Activated CD8-positive, alpha-beta memory T cell treated with anti-CD3 and anti-CD28 coated beads, Interleukin-2, amount 10 ng/mL, durations not matched to agents 7 days and 5 days (primary cell): ENCODE measurements around the gene UBTD1. TPM values are rescaled to one million over a fixed set of nuclear protein-coding genes. Genes with fewer than 3 reads are reported as not detected.
A peak's percentile ranks its signal among the peaks of the same experiment; 100 is the strongest.
"Not testable (repeated sequence)": the region's sequence is repeated elsewhere in the genome, so short reads cannot be mapped to it uniquely, and the experiment has no call there.

Experiments
- ATAC-seq: fragments of 150-1000 bp; cut with Tn5 transposase; one replicate; pipeline ENCODE4 v1.10.0; 2021; ENCODE audit warnings: moderate library complexity
- CTCF ChIA-PET: fragments of 350-600 bp; sonication (Branson Sonifier 250); formaldehyde crosslinking; loops from one replicate; lab custom pipeline; 2021; ENCODE audit warnings: antibody characterized with exemption; lab: Charles Lee
- DNase-seq: peaks from one replicate; pipeline ENCODE4 v3.0.0-alpha.2; 2020
- H3K27ac Mint-ChIP-seq: one replicate; pipeline ENCODE4 v1.8.0; 2021; ENCODE audit warnings: mild to moderate bottlenecking, mixed read lengths
- H3K27me3 Mint-ChIP-seq: one replicate; pipeline ENCODE4 v1.8.0; 2021; ENCODE audit warnings: mixed read lengths
- H3K36me3 Mint-ChIP-seq: one replicate; pipeline ENCODE4 v1.8.0; 2021; ENCODE audit warnings: mild to moderate bottlenecking, mixed read lengths
- H3K4me1 Mint-ChIP-seq: one replicate; pipeline ENCODE4 v1.8.0; 2021; ENCODE audit warnings: mixed read lengths
- H3K4me3 Mint-ChIP-seq: one replicate; pipeline ENCODE4 v1.8.0; 2021; ENCODE audit warnings: mild to moderate bottlenecking, moderate library complexity, mixed read lengths
- H3K9me3 Mint-ChIP-seq: one replicate; pipeline ENCODE4 v1.8.0; 2022; ENCODE audit warnings: low read depth, mixed read lengths
- total RNA-seq, 2 experiments: library from RNA; stranded (reverse); gene quantifications; one replicate each; pipeline ENCODE4 v1.2.3, GENCODE V29; 2021

The UBTD1 gene
- total RNA-seq, 2 experiments from 2014 or later: 0.88 to 1.3 TPM

DNA sequence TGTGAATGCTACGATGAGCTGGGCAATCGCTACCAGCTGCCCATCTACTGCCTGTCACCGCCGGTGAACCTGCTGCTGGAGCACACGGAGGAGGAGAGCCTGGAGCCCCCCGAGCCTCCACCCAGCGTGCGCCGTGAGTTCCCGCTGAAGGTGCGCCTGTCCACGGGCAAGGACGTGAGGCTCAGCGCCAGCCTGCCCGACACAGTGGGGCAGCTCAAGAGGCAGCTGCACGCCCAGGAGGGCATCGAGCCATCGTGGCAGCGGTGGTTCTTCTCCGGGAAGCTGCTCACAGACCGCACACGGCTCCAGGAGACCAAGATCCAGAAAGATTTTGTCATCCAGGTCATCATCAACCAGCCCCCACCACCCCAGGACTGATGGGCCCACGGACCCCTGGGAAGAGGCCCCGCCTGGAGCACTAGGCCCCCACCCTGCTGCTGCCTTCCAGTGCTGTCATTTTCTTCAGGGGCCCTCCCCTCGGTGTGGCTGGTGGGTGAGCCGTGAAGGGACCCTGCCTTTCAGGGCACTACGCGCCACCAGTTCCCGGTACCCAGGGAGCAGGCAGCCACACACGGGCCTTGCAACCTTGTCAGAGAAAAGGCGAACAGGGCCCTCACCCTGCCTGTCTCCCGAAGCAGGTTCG is 71.5 kb downstream of the UBTD1 start:
- H3K4me3 Mint-ChIP-seq: no peak overlapping the region
- H3K4me1 Mint-ChIP-seq: peaks cover 8% of the 10 kb centered on the region
- H3K9me3 Mint-ChIP-seq: no peaks in the 10 kb centered on the region
- no peaks in the 10 kb centered on the region for H3K36me3 Mint-ChIP-seq
- H3K27me3 Mint-ChIP-seq: no peaks in the 10 kb centered on the region
- H3K27ac Mint-ChIP-seq: no peak overlapping the region
- no peak for DNase-seq
- CTCF ChIA-PET: interaction anchor here (1.6 to 5.5 kb wide), 3 partner anchors 22 to 131 kb away, joined by 4 to 55 read pairs (median 10); no protein-coding TSS in a partner anchor
- ATAC-seq: no peak

- Mint-ChIP-seq H3K27ac (no peak overlapping the region), H3K4me1 (peaks cover 8% of the 10 kb centered on the region), H3K27me3 (no peaks in the 10 kb centered on the region), H3K36me3 (no peaks in the 10 kb centered on the region), H3K4me3 (no peak overlapping the region), H3K9me3 (no peaks in the 10 kb centered on the region)
- ATAC-seq: no peak
- DNase-seq: no peak
- CTCF ChIA-PET: interaction anchor here (1.4 to 5.5 kb wide), 14 partner anchors 10 to 165 kb away, joined by 4 to 55 read pairs (median 10); partner anchors contain the start of genes PI4K2A and ZFYVE27
Observed at GRCh38 chr10:97570789-97571471, 72.2 kb downstream of the UBTD1 start.

GRCh38 chr10:97571622-97572021 is 72.9 kb downstream of the UBTD1 start:
- CTCF ChIA-PET: interaction anchor here (0.7 to 5.5 kb wide), 34 partner anchors 9 to 460 kb away, joined by 3 to 55 read pairs (median 6); partner anchors contain the start of genes AVPI1, C10orf62, PI4K2A and ZFYVE27
- no peak overlapping the region for H3K4me3 Mint-ChIP-seq
- peaks cover 4% of the 10 kb centered on the region for H3K4me1 Mint-ChIP-seq
- H3K36me3 Mint-ChIP-seq: no peaks in the 10 kb centered on the region
- H3K27me3 Mint-ChIP-seq: no peaks in the 10 kb centered on the region
- DNase-seq (no peak), ATAC-seq (no peak)
- no peaks in the 10 kb centered on the region for H3K9me3 Mint-ChIP-seq
- no peak overlapping the region for H3K27ac Mint-ChIP-seq

GRCh38 chr10:97572214-97572989 is 73.7 kb downstream of the UBTD1 start, which contains the start of gene ANKRD2:
Gene ANKRD2, plus strand, starts transcription at chr10:97572779. Its CDS starts 10 bp downstream, at chr10:97572789.
- H3K27me3 Mint-ChIP-seq: peaks cover 3% of the 10 kb centered on the region
- no peaks in the 10 kb centered on the region for H3K9me3 Mint-ChIP-seq
- no peak within 1 kb of the TSS for H3K27ac Mint-ChIP-seq
- H3K4me3 Mint-ChIP-seq: no peak within 1 kb of the TSS
- ATAC-seq (peak; percentile 90), DNase-seq (peak; percentile 80)
- H3K4me1 Mint-ChIP-seq: peaks cover 2% of the 10 kb centered on the region
- CTCF ChIA-PET: interaction anchor here (0.6 to 5.5 kb wide), 36 partner anchors 9 to 461 kb away, joined by 3 to 55 read pairs (median 5); partner anchors contain the start of genes AVPI1, C10orf62, PI4K2A and ZFYVE27
- no peaks in the 10 kb centered on the region for H3K36me3 Mint-ChIP-seq

GRCh38 chr10:97573021-97573420 is 74.3 kb downstream of the UBTD1 start:
- H3K9me3 Mint-ChIP-seq: no peaks in the 10 kb centered on the region
- DNase-seq (no peak), ATAC-seq (no peak)
- peaks cover 2% of the 10 kb centered on the region for H3K4me1 Mint-ChIP-seq
- no peak overlapping the region for H3K4me3 Mint-ChIP-seq
- no peaks in the 10 kb centered on the region for H3K36me3 Mint-ChIP-seq
- CTCF ChIA-PET: interaction anchor here (0.6 to 5.5 kb wide), 17 partner anchors 8 to 160 kb away, joined by 3 to 55 read pairs (median 7); partner anchors contain the start of gene AVPI1
- peaks cover 8% of the 10 kb centered on the region for H3K27me3 Mint-ChIP-seq
- H3K27ac Mint-ChIP-seq: no peak overlapping the region

DNA sequence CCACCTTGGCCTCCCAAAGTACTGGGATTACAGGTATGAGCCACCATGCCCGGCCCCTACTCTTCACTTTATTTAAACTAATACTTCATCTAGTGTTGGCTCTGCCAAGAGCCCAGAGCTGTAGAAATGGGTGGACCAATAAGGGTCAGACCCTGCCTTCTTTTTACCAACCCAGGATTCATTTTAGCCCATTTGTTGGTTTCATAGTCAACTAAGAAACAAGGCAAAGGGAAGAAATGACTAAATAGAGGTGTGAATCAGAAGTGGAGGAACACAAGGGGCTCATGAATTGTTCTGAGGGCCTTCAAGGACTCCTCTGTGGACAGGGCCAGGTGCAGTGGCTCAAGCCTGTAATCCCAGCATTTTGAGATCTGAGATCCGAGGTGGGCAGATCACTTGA is 74.9 kb downstream of the UBTD1 start:
- ATAC-seq: no peak
- H3K4me1 Mint-ChIP-seq: peaks cover 2% of the 10 kb centered on the region

DNA sequence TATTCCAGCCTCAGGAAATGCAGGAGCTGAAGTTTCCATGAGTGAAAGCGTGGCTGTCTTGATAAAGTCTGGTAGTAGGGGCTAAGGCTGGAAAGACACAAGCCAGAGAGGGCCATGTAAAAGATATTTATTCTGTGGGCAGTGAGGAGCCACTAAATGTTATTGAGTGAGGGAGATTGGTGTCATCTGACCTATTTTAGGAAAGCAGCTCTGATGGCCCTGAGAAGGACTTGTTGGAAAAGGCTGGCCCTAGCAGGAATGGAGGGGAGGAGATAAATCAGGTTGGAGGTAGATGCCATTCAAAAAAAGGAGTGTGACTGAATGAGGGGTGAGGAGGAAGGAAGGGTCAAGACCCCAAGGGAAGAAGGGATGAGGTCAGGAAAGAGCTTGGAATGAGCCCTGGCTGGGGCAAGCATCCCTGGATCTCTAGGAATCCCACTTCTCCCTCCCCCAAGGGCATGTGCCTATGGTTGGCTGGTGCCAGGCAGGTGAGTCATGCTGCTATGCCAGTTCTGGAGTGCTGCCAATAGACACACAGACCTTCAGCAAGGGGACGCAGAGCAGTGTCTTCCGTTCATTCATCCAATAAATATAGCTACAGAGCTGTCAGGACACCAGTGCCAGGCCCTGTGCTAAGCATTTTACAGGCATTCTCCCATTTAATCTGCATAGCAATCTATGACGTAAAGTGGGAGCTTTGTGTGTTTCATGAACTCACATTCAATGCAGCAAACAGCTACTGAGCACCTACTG is 75.8 kb downstream of the UBTD1 start:
- H3K36me3 Mint-ChIP-seq: no peaks in the 10 kb centered on the region
- H3K4me3 Mint-ChIP-seq: no peak overlapping the region
- no peak for ATAC-seq
- H3K27ac Mint-ChIP-seq: no peak overlapping the region
- no peak for DNase-seq
- H3K9me3 Mint-ChIP-seq: no peaks in the 10 kb centered on the region
- CTCF ChIA-PET: interaction anchor here (1.1 to 5.5 kb wide), 6 partner anchors 11 to 39 kb away, joined by 3 to 55 read pairs (median 4); no protein-coding TSS in a partner anchor
- peaks cover 2% of the 10 kb centered on the region for H3K4me1 Mint-ChIP-seq
- H3K27me3 Mint-ChIP-seq: peaks cover 17% of the 10 kb centered on the region

More for the DNA sequence above, 74.9 kb downstream of the UBTD1 start:
- Mint-ChIP-seq H3K9me3 (no peaks in the 10 kb centered on the region), H3K27ac (no peak overlapping the region), H3K27me3 (peaks cover 15% of the 10 kb centered on the region), H3K4me3 (no peak overlapping the region), H3K36me3 (no peaks in the 10 kb centered on the region)
- CTCF ChIA-PET: interaction anchor here (0.8 to 5.5 kb wide), 7 partner anchors 7 to 40 kb away, joined by 3 to 55 read pairs (median 4); no protein-coding TSS in a partner anchor
- DNase-seq: no peak

DNA sequence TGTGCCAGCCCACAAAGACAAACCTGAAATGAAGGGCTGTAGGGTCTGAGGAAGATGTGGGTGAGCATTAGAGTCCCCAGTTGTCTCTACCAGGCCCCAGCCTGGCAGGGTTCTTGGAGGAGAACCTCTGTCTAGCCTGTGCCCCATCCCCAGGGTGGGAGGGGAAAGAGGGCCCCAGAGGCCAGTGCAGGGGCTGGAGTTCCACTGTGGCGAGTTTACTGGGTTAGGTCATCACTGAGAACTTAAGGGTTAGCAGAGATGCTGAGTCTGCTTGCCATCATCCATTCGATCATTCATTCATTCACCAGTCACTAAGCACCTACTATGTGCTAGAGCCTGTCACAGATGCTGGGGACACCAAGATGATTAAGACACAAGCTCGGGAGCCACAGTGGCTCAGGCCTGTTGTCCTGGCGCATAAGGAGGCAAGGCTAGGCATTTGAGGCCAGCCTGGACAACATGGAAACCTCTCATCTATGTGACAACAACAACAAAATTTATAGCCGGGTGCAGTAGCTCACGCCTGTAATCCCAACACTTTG is 76.5 kb downstream of the UBTD1 start:
- Mint-ChIP-seq H3K36me3 (no peaks in the 10 kb centered on the region), H3K4me3 (no peak overlapping the region), H3K27me3 (peaks cover 20% of the 10 kb centered on the region), H3K9me3 (no peaks in the 10 kb centered on the region), H3K4me1 (peaks cover 4% of the 10 kb centered on the region), H3K27ac (no peak overlapping the region)
- CTCF ChIA-PET: interaction anchor here (0.8 to 1.6 kb wide), 6 partner anchors 10 to 41 kb away, joined by 3 to 4 read pairs (median 4); no protein-coding TSS in a partner anchor
- ATAC-seq (no peak), DNase-seq (no peak)

DNA sequence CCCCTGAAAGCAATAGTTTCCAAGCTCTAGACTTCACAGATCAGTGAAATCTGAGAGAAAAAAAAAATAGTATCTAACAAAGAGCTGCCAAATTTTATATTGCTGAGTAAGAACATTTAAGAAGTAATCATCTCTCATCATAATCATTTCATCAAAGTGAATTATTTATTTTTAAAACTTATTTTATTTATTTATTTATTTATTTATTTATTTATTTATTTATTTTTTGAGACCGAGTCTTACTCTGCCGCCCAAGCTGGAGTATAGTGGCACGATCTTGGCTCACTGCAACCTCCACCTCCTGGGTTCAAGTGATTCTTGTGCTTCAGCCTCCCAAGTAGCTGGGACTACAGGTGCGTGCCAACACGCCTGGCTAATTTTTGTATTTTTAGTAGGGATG is 77.8 kb downstream of the UBTD1 start:
- not testable (repeated sequence) for DNase-seq, H3K9me3 Mint-ChIP-seq, H3K4me3 Mint-ChIP-seq, H3K4me1 Mint-ChIP-seq, H3K27ac Mint-ChIP-seq, ATAC-seq, H3K36me3 Mint-ChIP-seq
- H3K27me3 Mint-ChIP-seq: peaks cover 20% of the 10 kb centered on the region
- CTCF ChIA-PET: interaction anchor here (1.0 to 1.6 kb wide), 2 partner anchors 15 to 42 kb away, joined by 3 read pairs; no protein-coding TSS in a partner anchor

DNA sequence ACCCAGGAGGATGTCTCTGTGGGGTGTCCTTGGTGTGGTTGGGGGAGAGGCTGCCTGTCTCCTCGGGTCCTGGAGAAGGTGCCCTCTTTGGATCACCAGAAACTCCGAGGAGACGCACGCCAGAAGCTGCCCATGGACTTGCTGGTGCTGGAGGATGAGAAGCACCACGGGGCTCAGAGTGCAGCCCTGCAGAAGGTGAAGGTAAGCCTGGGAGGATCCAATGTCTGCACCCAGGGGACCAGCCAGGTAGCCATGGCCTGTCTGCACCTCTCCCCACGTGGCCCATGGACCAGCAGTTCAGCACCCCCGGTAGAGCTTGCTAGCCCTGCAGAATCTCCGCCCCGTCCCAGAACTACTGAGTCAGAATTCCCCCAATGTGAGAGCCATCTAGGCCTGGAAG is 79.0 kb downstream of the UBTD1 start:
- no peaks in the 10 kb centered on the region for H3K9me3 Mint-ChIP-seq
- CTCF ChIA-PET: no interaction called here

DNA sequence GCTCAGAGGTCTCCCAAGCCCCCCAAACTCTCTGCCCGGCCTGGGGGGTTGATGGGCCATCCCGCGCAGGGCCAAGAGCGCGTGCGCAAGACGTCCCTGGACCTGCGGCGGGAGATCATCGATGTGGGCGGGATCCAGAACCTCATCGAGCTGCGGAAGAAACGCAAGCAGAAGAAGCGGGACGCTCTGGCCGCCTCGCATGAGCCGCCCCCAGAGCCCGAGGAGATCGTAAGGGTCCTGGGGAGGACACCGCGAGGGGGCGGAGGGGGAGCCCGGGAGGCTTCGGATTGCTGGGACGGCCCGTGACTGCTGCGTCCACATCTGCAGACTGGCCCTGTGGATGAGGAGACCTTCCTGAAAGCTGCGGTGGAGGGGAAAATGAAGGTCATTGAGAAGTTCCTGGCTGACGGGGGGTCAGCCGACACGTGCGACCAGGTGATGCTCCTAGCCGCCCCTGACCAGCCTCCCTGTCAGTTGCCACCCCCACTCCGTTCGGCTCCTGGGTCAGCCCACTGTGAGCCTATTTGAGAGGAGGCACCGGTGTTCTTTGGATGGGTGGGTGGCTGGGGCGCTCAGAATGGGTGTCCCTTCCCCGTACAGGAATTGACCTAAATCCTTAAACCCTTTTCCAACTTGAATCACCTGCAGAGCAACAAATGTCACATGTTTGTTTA is 79.6 kb downstream of the UBTD1 start:
- no peak overlapping the region for H3K27ac Mint-ChIP-seq
- peaks cover 20% of the 10 kb centered on the region for H3K27me3 Mint-ChIP-seq
- CTCF ChIA-PET: no interaction called here
- no peaks in the 10 kb centered on the region for H3K36me3 Mint-ChIP-seq
- peaks cover 2% of the 10 kb centered on the region for H3K4me1 Mint-ChIP-seq
- ATAC-seq (peak; percentile 27), DNase-seq (no peak)
- no peak overlapping the region for H3K4me3 Mint-ChIP-seq
- no peaks in the 10 kb centered on the region for H3K9me3 Mint-ChIP-seq

More for the DNA sequence above, 79.0 kb downstream of the UBTD1 start:
- no peaks in the 10 kb centered on the region for H3K36me3 Mint-ChIP-seq
- H3K27ac Mint-ChIP-seq: no peak overlapping the region
- peaks cover 20% of the 10 kb centered on the region for H3K27me3 Mint-ChIP-seq
- H3K4me3 Mint-ChIP-seq: no peak overlapping the region
- H3K4me1 Mint-ChIP-seq: peaks cover 4% of the 10 kb centered on the region
- ATAC-seq (no peak), DNase-seq (no peak)
